ENCODE data around the gene BLM. TPM values are rescaled to one million over a fixed set of nuclear protein-coding genes. Genes with fewer than 3 reads are reported as not detected.
"Not testable (repeated sequence)": the region's sequence is repeated elsewhere in the genome, so short reads cannot be mapped to it uniquely, and the experiment has no call there.

The BLM gene
- polyA plus RNA-seq, 1 experiment = 2.1 TPM

DNA sequence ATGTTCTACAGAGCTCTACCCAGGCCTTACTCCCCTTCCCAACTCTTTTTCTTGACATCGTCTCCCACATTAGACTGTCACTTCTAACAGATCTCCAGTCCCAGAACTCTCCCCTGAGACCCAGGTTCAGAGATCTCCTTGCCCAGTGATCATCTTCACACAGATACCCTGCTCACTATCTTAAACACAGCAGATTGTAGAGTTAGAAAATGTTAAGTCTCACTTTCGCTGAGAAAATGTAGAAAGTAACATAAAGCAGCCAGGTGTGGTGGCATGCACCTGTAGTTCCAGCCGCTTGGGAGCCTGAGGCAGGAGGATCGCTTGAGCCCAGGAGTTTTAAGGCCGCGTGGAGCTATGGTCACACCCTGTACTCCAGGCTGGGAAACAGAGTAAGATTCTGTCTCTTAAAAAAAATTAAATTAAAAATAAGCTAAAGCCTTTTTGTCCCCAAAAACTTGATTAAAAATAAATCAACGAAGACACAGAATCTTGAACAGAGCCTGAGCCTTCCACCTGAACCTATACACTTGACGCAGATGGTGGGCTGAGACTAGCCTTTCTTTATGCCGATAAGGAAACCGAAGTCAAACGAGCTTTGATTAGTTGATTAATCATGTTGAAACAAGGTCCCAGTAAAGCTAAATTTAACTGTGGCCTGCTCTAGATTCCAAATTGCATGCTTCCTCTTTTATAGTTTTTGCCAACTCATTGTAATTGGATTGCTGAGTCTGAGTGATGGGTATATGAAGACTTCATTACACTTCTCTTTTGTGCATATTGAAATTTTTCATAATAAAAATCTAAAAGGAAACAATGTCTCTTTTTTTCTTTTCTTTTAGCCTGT lies 31.3 kb upstream of the BLM start:
- TF ChIP-seq, protein P1, sequence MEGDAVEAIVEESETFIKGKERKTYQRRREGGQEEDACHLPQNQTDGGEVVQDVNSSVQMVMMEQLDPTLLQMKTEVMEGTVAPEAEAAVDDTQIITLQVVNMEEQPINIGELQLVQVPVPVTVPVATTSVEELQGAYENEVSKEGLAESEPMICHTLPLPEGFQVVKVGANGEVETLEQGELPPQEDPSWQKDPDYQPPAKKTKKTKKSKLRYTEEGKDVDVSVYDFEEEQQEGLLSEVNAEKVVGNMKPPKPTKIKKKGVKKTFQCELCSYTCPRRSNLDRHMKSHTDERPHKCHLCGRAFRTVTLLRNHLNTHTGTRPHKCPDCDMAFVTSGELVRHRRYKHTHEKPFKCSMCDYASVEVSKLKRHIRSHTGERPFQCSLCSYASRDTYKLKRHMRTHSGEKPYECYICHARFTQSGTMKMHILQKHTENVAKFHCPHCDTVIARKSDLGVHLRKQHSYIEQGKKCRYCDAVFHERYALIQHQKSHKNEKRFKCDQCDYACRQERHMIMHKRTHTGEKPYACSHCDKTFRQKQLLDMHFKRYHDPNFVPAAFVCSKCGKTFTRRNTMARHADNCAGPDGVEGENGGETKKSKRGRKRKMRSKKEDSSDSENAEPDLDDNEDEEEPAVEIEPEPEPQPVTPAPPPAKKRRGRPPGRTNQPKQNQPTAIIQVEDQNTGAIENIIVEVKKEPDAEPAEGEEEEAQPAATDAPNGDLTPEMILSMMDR (IDR thresholded peaks at IDR 0.05; ENCODE audit: low read depth, low read length) = no peak
- no peak for DNase-seq (ENCODE audit: low read depth, low spot score)
- no peak overlapping the region for H3K4me3 ChIP-seq (ENCODE audit: low read depth, low read length)
- CTCF ChIA-PET = interaction anchor here (0.9 to 2.0 kb wide), 2 partner anchors 38 to 200 kb away, joined by 3 to 4 read pairs; no protein-coding TSS in a partner anchor
- peaks cover 3% of the 10 kb centered on the region; the same call in 1 of the 2 replicates for H3K9me3 ChIP-seq (ENCODE audit: control insufficient read depth, insufficient read depth, low read length)
- H3K27me3 ChIP-seq (ENCODE audit: control insufficient read depth, insufficient read depth, low read length) = no peaks in the 10 kb centered on the region
- POLR2A ChIA-PET = no interaction called here
- H3K27ac ChIP-seq (ENCODE audit: low read depth, low read length) = no peak overlapping the region

DNA sequence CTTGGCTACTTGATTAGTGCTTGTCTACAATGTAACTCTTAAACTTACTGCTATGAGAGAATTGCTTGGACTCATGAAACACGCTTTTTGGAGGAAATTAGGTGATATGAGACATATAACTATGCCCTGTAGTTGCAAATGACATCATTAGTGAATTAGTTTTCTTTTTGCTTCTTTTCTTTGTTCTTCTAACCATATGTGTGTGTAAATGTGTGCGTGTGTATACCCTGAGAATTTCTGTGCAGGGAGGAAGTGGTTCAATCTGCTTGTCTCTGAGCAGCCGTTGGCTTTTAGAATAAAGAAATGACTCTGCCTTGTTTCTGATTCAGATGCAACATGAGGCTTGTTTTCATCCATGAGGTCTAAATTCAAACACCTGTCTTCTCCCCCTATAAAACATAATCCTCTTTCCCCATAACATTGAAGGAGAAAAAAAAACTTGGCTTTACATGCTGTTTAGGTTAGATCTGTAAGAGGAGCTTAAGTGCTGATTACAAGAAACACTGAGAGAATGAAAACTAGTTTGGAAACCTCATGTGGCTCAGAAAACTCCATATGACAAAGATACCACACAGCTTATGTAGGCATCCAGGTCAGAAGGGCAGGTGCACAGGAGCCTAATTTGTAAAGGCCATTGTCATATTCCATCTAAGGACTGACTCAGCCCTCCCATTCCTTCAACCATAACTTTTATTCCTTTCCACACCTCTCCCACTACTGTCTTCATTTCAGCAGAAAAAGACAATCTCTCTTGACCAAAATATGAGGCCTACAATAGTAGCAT lies 30.5 kb upstream of the BLM start:
- Histone ChIP-seq H3K27ac (ENCODE audit: low read depth, low read length) (no peak overlapping the region), H3K9me3 (ENCODE audit: control insufficient read depth, insufficient read depth, low read length) (peaks cover 3% of the 10 kb centered on the region; the same call in 1 of the 2 replicates), H3K4me3 (ENCODE audit: low read depth, low read length) (no peak overlapping the region), H3K27me3 (ENCODE audit: control insufficient read depth, insufficient read depth, low read length) (no peaks in the 10 kb centered on the region)
- TF ChIP-seq, protein P1 (IDR thresholded peaks at IDR 0.05; ENCODE audit: low read depth, low read length) = no peak
- DNase-seq (ENCODE audit: low read depth, low spot score) = no peak
- POLR2A ChIA-PET = no interaction called here
- CTCF ChIA-PET = interaction anchor here (2.0 kb wide), 1 partner anchor 39 kb away, joined by 4 read pairs; no protein-coding TSS in a partner anchor

DNA sequence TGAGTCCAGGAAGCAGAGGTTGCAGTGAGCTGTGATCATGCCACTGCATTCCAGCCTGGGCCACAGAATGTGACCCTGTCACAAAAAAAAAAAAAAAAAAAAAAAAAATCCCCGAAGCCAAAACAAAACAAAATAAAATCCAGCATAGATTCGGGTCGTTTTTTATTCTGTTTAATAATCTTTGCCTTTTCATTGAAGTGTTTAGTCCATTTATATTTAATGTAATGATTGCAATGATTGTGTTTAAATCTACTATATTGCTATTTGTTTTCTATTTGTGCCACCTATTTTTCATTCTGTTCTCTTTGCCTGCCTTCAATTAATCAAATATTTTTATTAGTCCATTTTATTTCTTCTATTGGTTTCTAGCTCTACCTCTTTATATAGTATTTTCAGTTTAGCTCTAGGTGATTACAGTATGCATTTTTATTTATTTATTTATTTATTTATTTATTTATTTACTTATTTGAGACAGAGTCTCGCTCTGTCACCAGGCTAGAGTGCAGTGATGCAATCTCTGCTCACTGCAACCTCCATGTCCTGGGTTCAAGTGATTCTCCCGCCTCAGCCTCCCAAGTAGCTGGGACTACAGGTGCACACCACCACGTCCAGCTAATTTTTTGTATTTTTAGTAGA lies 27.7 kb upstream of the BLM start:
- H3K27me3 ChIP-seq (ENCODE audit: control insufficient read depth, insufficient read depth, low read length); H3K4me3 ChIP-seq (ENCODE audit: low read depth, low read length); POLR2A ChIA-PET; H3K9me3 ChIP-seq (ENCODE audit: control insufficient read depth, insufficient read depth, low read length); DNase-seq (ENCODE audit: low read depth, low spot score); H3K27ac ChIP-seq (ENCODE audit: low read depth, low read length): not testable (repeated sequence)
- CTCF ChIA-PET = interaction anchor here (1.1 kb wide), 1 partner anchor 196 kb away, joined by 3 read pairs; no protein-coding TSS in a partner anchor

DNA sequence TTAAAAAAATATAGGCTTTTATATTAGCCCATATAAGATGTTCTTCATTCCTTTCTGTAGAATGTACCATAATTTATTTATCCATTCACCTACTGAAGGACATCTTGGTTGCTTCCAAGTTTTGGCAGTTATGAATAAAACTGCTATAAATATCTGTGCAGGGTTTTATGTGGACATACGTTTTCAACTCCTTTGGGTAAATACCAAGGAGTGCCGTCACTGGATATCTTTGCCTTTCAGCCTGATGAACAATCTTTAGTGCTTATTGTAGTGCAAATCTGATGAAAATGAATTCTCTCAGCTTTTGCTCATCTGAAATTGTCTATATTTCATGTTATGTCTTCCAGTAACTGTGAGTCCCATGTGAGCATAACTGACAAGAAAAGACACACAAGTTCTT lies 26.6 kb upstream of the BLM start:
- no peak for DNase-seq (ENCODE audit: low read depth, low spot score)
- no peak overlapping the region for H3K27ac ChIP-seq (ENCODE audit: low read depth, low read length)
- no peak overlapping the region for H3K4me3 ChIP-seq (ENCODE audit: low read depth, low read length)
- H3K27me3 ChIP-seq (ENCODE audit: control insufficient read depth, insufficient read depth, low read length) = no peaks in the 10 kb centered on the region
- H3K9me3 ChIP-seq (ENCODE audit: control insufficient read depth, insufficient read depth, low read length) = peaks cover 3% of the 10 kb centered on the region; the same call in 1 of the 2 replicates
- POLR2A ChIA-PET = no interaction called here
- CTCF ChIA-PET = interaction anchor here (1.1 to 1.2 kb wide), 2 partner anchors 195 to 371 kb away, joined by 3 to 4 read pairs; no protein-coding TSS in a partner anchor
- TF ChIP-seq, protein P1 (IDR thresholded peaks at IDR 0.05; ENCODE audit: low read depth, low read length) = no peak

DNA sequence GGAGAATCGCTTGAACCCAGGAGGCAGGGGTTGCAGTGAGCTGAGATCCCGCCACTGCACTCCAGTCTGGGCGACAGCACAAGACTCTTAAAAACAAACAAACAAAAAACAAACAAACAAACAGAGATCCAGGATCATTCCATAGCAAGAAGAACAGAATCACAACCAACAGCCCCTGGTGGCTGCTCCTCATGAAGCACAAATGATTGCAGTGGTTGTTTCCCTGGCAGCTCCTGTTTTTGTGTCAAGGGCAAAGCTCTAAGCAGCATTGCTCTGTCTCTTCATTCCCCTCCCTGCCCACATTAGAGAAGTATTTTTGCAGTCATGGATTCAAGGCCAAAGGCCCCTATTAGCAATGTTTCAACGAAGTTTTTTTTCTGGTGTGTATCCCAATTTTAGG lies 25.8 kb upstream of the BLM start:
- Histone ChIP-seq H3K4me3 (ENCODE audit: low read depth, low read length) (no peak overlapping the region), H3K27ac (ENCODE audit: low read depth, low read length) (no peak overlapping the region), H3K27me3 (ENCODE audit: control insufficient read depth, insufficient read depth, low read length) (no peaks in the 10 kb centered on the region), H3K9me3 (ENCODE audit: control insufficient read depth, insufficient read depth, low read length) (peaks cover 3% of the 10 kb centered on the region; the same call in 1 of the 2 replicates)
- no peak for DNase-seq (ENCODE audit: low read depth, low spot score)
- CTCF ChIA-PET = interaction anchor here (1.1 to 1.2 kb wide), 2 partner anchors 195 to 372 kb away, joined by 3 to 4 read pairs; no protein-coding TSS in a partner anchor
- POLR2A ChIA-PET = no interaction called here
- TF ChIP-seq, protein P1 (IDR thresholded peaks at IDR 0.05; ENCODE audit: low read depth, low read length) = peak; percentile 23; the same call in 1 of the 2 replicates
